Vein endothelial cell (primary cell): Measurements from ENCODE around the gene FAM229B. TPM values are rescaled to one million over a fixed set of nuclear protein-coding genes. Genes with fewer than 3 reads are reported as not detected.

Experiments used
- total RNA-seq: library from RNA; depleted of rRNA; stranded (reverse); fragments of >200 nt; gene quantifications from 2 replicates; pipeline ENCODE4 v1.2.3, GENCODE V29; 2012

FAM229B gene, protein sequence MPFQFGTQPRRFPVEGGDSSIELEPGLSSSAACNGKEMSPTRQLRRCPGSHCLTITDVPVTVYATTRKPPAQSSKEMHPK
- total RNA-seq: 3.2 and 5.9 TPM in 2 replicates

GRCh38 chr6:112087136-112087911 lies at the start of gene FAM229B, which contains the start of gene TUBE1:
Gene FAM229B (plus strand): TSS chr6:112087591. CDS start chr6:112099284, 11,693 bp downstream.
Gene TUBE1 (minus strand): TSS chr6:112087482. CDS start chr6:112087434, 48 bp downstream.

DNA sequence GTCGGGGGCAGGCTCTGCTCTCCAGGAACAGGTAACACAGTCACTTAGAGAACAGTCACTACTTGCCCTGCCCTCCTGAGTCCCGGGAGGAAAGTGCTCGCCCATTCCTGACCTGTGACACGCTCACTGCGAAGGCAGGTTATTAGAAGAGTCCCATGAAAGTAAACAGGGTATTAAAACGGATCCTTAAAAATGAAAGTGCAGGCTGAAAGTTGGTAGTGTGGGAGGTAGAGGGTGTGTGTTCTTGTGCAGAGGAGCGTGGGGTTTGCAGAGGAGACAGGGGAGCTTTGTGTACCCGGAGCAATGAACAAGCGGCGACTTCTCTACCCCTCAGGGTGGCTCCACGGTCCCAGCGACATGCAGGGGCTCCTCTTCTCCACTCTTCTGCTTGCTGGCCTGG lies 33.4 kb upstream of the FAM229B start, which contains the start of gene CCN6:
CCN6 (plus strand) TSS at position 104 of the 400 bp plus-strand sequence; CDS start at position 358, 254 bp downstream.

Other genes with a start within 250 kb of the FAM229B start
- 112 and 185 TPM in 2 replicates for gene FYN, start 214.1 kb upstream of the FAM229B start, total RNA-seq
- gene CCN6, start 33.5 kb upstream of the FAM229B start, total RNA-seq: not detected in 2 replicates
- gene TUBE1, start 109 bp upstream of the FAM229B start, total RNA-seq: 16.0 and 19.8 TPM in 2 replicates
- 792 and 828 TPM in 2 replicates for gene LAMA4, start 167.0 kb downstream of the FAM229B start, total RNA-seq